Measurements from ENCODE around the gene ZSCAN18.
A peak's percentile ranks its signal among the peaks of the same experiment; 100 is the strongest.

Gene ZSCAN18

GRCh38 chr19:58034477-58034793 lies 63.6 kb downstream of the ZSCAN18 start:
- intact Hi-C loops (cut with DNase I; ENCODE audit: low total_unique reads): no loop called here
- DNase-seq: no peak
- Histone ChIP-seq H3K9me3 (peaks cover 0 to 73% (median 57%) of the 10 kb centered on the region in 3 donors), H3K36me3 (peaks cover 0 to 10% (median 0%) of the 10 kb centered on the region in 3 donors), H3K27me3 (peaks cover 0 to 56% of the 10 kb centered on the region in 2 donors), H3K27ac (no peak overlapping the region), H3K4me3 (peak overlapping the region in 1 of 2 donors; percentile 50), H3K4me1 (peaks cover 0 to 9% (median 0%) of the 10 kb centered on the region in 4 donors)
- TF ChIP-seq, protein P1, sequence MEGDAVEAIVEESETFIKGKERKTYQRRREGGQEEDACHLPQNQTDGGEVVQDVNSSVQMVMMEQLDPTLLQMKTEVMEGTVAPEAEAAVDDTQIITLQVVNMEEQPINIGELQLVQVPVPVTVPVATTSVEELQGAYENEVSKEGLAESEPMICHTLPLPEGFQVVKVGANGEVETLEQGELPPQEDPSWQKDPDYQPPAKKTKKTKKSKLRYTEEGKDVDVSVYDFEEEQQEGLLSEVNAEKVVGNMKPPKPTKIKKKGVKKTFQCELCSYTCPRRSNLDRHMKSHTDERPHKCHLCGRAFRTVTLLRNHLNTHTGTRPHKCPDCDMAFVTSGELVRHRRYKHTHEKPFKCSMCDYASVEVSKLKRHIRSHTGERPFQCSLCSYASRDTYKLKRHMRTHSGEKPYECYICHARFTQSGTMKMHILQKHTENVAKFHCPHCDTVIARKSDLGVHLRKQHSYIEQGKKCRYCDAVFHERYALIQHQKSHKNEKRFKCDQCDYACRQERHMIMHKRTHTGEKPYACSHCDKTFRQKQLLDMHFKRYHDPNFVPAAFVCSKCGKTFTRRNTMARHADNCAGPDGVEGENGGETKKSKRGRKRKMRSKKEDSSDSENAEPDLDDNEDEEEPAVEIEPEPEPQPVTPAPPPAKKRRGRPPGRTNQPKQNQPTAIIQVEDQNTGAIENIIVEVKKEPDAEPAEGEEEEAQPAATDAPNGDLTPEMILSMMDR (IDR thresholded peaks at IDR 0.05): no peak

Measured in tibial artery (tissue), 4 donors.